GM12874 (cell line): ENCODE results near the gene PLCL1.

Source experiments
- TF ChIP-seq, protein P1 (sequence below): IDR thresholded peaks from 2 replicates; pipeline ENCODE4 v1.5.1; 2011; ENCODE audit warnings: low read depth, mild to moderate bottlenecking, control low read depth, low read length, moderate library complexity; ENCODE audit not compliant: insufficient read depth

The PLCL1 gene

DNA sequence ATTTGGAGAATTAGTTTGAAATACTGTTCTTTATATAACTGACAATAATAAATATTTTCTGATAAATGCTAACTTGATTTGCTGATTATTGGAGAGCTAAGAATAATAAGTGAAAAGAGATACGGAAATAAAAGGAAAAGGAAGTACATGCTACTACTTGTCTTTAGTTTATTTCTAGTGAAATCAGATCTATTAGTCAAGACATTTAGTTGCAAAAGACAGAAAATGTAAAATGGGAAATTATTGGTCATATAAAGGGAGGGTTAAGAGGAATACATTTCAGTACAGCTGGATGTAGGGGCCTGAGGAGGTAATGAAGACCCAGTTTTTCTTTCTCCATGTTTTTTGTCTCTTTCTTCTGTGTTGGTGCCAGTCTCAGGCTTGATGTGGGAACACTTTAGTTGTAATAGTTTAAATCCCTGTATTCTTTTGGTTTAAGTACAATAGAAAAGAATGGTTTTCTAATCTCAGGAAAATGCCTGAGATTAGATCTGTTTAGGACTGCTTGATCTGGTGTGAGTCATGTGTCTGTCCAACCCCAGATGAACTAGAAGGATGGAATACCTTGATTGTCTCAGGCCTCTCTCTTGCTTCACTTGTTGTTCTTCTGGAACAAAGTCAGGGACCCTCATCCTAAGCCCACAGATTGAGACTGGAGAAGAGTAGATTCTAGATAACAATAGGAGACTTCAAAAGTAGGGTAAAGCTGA is 58.0 kb downstream of the PLCL1 start:
- TF ChIP-seq, protein P1, sequence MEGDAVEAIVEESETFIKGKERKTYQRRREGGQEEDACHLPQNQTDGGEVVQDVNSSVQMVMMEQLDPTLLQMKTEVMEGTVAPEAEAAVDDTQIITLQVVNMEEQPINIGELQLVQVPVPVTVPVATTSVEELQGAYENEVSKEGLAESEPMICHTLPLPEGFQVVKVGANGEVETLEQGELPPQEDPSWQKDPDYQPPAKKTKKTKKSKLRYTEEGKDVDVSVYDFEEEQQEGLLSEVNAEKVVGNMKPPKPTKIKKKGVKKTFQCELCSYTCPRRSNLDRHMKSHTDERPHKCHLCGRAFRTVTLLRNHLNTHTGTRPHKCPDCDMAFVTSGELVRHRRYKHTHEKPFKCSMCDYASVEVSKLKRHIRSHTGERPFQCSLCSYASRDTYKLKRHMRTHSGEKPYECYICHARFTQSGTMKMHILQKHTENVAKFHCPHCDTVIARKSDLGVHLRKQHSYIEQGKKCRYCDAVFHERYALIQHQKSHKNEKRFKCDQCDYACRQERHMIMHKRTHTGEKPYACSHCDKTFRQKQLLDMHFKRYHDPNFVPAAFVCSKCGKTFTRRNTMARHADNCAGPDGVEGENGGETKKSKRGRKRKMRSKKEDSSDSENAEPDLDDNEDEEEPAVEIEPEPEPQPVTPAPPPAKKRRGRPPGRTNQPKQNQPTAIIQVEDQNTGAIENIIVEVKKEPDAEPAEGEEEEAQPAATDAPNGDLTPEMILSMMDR = no peak

DNA sequence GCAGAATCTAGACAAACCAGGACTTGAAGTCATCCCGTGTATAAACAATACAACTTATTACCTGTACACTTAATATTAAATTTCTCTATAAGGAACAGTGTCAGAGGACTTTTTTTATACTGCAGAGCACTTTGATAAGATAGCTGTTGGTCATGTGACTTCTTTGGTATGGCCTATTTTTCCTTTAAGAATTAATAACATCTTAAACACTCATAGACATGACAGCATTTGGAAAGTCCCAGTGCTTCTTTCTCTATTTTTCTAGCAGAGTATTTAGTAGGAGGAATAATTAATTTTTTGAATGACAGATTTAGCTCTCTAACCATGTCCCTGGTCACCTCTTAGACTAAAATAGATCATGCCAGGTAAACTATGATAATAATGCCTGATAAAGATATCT is 59.4 kb downstream of the PLCL1 start:
- TF ChIP-seq, protein P1 = no peak

DNA sequence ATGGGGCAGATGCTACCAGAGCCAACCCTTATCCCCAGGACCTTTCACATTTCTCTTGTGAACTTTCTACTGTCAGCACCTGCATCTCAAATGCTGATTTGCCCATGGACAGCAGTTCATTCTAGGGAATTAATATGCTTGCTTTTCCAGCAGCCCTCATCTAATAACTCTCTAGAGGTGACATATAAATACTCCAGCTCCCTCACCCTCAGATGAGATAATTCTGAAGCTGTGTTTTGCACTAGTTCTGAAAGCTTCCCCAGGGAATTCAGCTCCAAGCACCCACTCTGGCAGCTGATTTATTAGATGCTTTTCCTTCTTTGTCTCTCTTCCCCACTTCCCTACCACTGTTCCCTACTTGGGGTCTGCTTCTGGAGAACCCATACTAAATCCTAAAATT is 62.1 kb downstream of the PLCL1 start:
- TF ChIP-seq, protein P1 = no peak

DNA sequence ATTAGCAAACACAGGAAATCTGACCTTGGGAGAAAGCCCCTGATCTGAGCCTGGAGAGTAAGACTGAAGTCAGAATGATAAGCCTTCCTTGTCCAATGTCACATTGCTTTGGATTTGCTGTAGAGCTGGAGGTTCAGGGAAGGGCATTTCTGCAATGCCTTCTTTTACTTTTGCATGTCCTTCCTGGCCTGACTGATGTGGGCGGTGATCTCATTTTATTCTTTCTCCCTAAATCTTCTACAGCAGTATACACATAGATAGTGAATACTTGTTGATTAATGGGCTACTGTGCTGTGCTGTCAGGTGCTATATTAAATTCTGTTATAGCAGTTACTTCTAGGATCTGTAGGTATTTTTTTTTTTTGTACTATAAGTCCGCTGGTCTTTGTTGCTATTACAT is 62.6 kb downstream of the PLCL1 start:
- TF ChIP-seq, protein P1 = no peak

DNA sequence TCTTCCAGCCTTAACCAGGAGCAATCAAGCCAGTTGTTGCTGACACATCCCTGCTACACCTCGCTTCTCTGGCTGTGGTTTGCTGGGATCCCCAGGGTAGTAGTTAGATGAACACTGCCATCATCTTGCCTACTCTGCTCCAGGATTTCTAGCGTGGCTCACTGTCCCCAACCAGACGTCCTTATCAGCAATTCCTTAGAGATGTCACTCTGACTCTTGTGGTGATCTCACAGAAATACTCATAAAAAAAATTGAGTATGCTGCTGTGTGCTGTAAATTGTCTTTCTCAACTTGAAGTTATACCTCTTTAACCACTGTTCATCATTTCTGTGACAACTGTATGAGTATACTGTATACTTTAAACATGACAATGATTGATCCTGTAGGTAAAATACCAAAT is 63.2 kb downstream of the PLCL1 start:
- TF ChIP-seq, protein P1 = no peak

DNA sequence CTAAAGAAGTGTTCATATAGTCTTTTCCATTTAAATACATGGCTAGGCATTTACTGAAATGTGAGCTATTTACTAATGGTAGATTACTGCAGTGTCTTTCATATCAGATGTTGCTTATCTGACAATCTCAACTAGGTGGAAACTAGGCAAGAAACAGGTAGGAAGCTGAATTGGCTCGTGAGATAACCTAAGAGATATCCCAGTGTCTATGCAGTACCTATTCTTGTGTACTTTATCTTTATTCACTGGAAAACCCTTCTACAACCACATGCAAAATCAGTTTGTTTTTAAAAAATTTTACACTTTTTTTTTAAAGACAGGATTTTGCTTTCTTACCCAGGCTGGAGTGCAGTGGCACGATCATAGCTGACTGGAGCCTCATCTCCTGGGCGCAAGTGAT is 63.8 kb downstream of the PLCL1 start:
- TF ChIP-seq, protein P1 = no peak

DNA sequence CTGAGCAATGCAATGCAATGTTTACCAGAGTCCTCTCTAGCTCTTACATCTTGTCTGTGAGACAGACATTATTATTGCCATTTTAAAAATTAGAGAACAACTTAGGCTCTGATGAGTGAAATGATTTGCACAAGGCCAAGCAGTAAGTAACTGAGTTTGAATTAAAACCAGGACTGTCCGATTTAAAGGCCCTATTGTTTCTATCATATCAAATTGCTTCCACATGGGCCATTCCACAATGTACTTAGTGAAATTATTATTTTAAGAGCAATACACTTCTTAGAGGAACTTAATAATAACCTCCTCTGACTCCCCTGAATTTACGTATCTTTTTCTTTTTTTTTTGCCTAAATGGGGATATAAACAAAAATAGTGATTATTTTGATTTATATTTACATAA is 64.6 kb downstream of the PLCL1 start:
- TF ChIP-seq, protein P1 = no peak
